Psoas muscle (tissue), 8 donors: ENCODE results near the gene MEF2C. TPM values are rescaled to one million over a fixed set of nuclear protein-coding genes. Genes with fewer than 3 reads are reported as not detected.
A peak's percentile ranks its signal among the peaks of the same experiment; 100 is the strongest.

Experiments used
- ATAC-seq, 4 donors: fragments of 200-7000 bp; cut with Tn5 transposase; one replicate each; pipeline ENCODE4 v1.9.1; 2020; ENCODE audit warnings: moderate library complexity in 3 of 4, mild to moderate bottlenecking in 2 of 4
- DNase-seq, 2 donors: peaks; one replicate each; pipeline ENCODE4 v3.0.0-alpha.2; 2020
- H3K27ac ChIP-seq: fragments of 200-600 bp; one replicate; pipeline ENCODE4 v1.8.0; 2022
- H3K27me3 ChIP-seq, 3 donors: fragments of 200-600 bp in 1 of 3; one replicate each; pipeline versions ENCODE4 v1.6.1 to v1.8.0; 2013 to 2022; ENCODE audit warnings: low read length in 2 of 3, mild to moderate bottlenecking in 2 of 3, moderate library complexity in 1 of 3; ENCODE audit not compliant: insufficient read depth in 3 of 3
- H3K36me3 ChIP-seq, 2 donors: fragments of 200-600 bp in 1 of 2; one replicate each; pipeline versions ENCODE4 v1.6.1 to v1.8.0; 2013 to 2022; ENCODE audit warnings: low read depth in 1 of 2, mild to moderate bottlenecking in 1 of 2, moderate library complexity in 1 of 2; ENCODE audit not compliant: insufficient read depth in 1 of 2
- H3K4me1 ChIP-seq: fragments of 200-600 bp; one replicate; pipeline ENCODE4 v1.8.0; 2022
- H3K4me3 ChIP-seq: fragments of 200-600 bp; one replicate; pipeline ENCODE4 v1.8.0; 2022; ENCODE audit warnings: mild to moderate bottlenecking
- H3K9me3 ChIP-seq: fragments of 200-600 bp; one replicate; pipeline ENCODE4 v1.8.0; 2022
- CTCF ChIP-seq: fragments of 200-600 bp; IDR thresholded peaks from one replicate; pipeline ENCODE4 v1.8.0; 2022; ENCODE audit warnings: antibody characterized with exemption
- WGBS, 3 donors: extraction: QIAGEN DNeasy Blood & Tissue Kit; methylation state at CpG; one replicate each; pipeline versions ENCODE4 v1.1.6 to v1.1.7; 2013; 5-methylcytosine and 5-hydroxymethylcytosine counted together
- intact Hi-C, 2 donors: fragments of 100-400 bp; cut with DNase I; formaldehyde crosslinking; loops; one replicate each; pipeline versions ENCODE4 v1.11.0 to v1.14.2; 2022
- polyA plus RNA-seq, 3 donors: library from polyadenylated mRNA; stranded (reverse); fragments of 200-250 nt; gene quantifications; one replicate each; pipeline ENCODE4 v1.2.3, GENCODE V29; 2013
- total RNA-seq, 4 donors: library from RNA; stranded (reverse); fragmentation: NEBNext Ultra II Directional in 2 of 4; extraction: Animal tissue kit (Norgen Biotek cat#: 25700) in 2 of 4; gene quantifications; one replicate each; pipeline versions ENCODE4 v1.2.1 to v1.2.4, GENCODE V29; 2021 to 2023
- donor health status: healthy with polysubstance abuse.
- donor health status: DM: no; HTN: no; CAD: no; lungs with moderate emphysema.
- donor health status: Bipolar disorder and iron deficiency.
- donor health status: healthy.
- donor health status: DM: yes; HTN: yes; CAD: no.
- donor health status: DM: no; HTN: no; CAD: no.
- donor health status: DM: no; HTN: no; CAD: no.
- donor health status: DM: yes; HTN: yes; CAD: no.

MEF2C gene
- total and polyA plus RNA-seq, 7 donors: 9.3 to 530 (median 148) TPM

- Histone ChIP-seq H3K4me3 (peak overlapping the region; percentile 76), H3K4me1 (peaks cover 63% of the 10 kb centered on the region), H3K9me3 (no peaks in the 10 kb centered on the region), H3K27me3 (no peaks in the 10 kb centered on the region), H3K36me3 (no peaks in the 10 kb centered on the region), H3K27ac (peak overlapping the region; percentile 88)
- no peak for DNase-seq
- intact Hi-C loops: no loop called here
- ATAC-seq: no peak
- TF ChIP-seq CTCF: no peak
Measured at GRCh38 chr5:88888291-88888690, 5.3 kb upstream of the MEF2C start.

GRCh38 chr5:88887342-88887741, 4.4 kb upstream of the MEF2C start:
- H3K4me3 ChIP-seq: peak overlapping the region; percentile 76
- DNase-seq: no peak
- ATAC-seq: no peak
- no peaks in the 10 kb centered on the region for H3K9me3 ChIP-seq
- WGBS, 3 donors: 38 to 63% (median 38%) methylated on average over 2 of the region's 2 CpGs
- TF ChIP-seq CTCF: no peak
- H3K27ac ChIP-seq: peak overlapping the region; percentile 88
- intact Hi-C loops: no loop called here
- H3K4me1 ChIP-seq: peaks cover 58% of the 10 kb centered on the region
- H3K36me3 ChIP-seq: no peaks in the 10 kb centered on the region
- no peaks in the 10 kb centered on the region for H3K27me3 ChIP-seq

GRCh38 chr5:88886746-88887341, 3.9 kb upstream of the MEF2C start:
- ATAC-seq: no peak
- no peaks in the 10 kb centered on the region for H3K36me3 ChIP-seq
- no peak for TF ChIP-seq CTCF
- peaks cover 53% of the 10 kb centered on the region for H3K4me1 ChIP-seq
- intact Hi-C loops: no loop called here
- no peaks in the 10 kb centered on the region for H3K27me3 ChIP-seq
- H3K27ac ChIP-seq: peak overlapping the region; percentile 88
- H3K9me3 ChIP-seq: no peaks in the 10 kb centered on the region
- H3K4me3 ChIP-seq: peak overlapping the region; percentile 76
- DNase-seq: no peak
- 51 to 61% (median 56%) methylated on average over 4 of the region's 4 CpGs for WGBS, 3 donors

- 23 to 46% (median 25%) methylated on average over 1 of the region's 1 CpG for WGBS, 3 donors
- peak overlapping the region; percentile 76 for H3K4me3 ChIP-seq
Measured at GRCh38 chr5:88886252-88886651, 3.3 kb upstream of the MEF2C start.

More at GRCh38 chr5:88886252-88886651, 3.3 kb upstream of the MEF2C start:
- H3K27ac ChIP-seq: peak overlapping the region; percentile 88
- DNase-seq: no peak
- H3K9me3 ChIP-seq: no peaks in the 10 kb centered on the region
- intact Hi-C loops: no loop called here
- no peaks in the 10 kb centered on the region for H3K27me3 ChIP-seq
- peaks cover 53% of the 10 kb centered on the region for H3K4me1 ChIP-seq
- TF ChIP-seq CTCF: no peak
- ATAC-seq: no peak
- H3K36me3 ChIP-seq: no peaks in the 10 kb centered on the region
